Left hindlimb (tissue), 1 donor: ENCODE measurements around the gene CADPS.

ENCODE experiments used
- DNase-seq: peaks from one replicate; pipeline ENCODE4 v3.0.0-alpha.2; 2018

Gene CADPS

GRCh38 chr3:62678841-62679240 lies 196.4 kb downstream of the CADPS start:
- no peak for DNase-seq

DNA sequence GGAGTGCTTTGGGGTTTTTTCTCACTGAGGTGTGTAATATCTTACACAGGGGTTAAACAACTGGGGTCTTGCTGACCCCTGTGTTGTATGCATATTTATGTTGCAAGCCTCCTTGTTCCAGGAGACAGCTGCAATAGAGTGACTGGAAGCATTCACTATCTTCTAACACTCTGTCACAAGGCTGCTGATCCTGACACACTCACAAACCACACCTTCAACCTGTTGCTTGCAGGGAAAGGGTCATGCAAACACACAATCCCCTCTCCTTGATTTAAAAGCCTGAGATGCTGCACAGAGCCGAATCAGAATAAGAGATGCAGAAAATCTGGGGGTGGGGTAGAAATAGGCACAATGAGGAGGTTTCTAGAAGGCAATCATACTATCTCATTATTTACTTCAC lies 197.3 kb downstream of the CADPS start:
- DNase-seq, result no peak

GRCh38 chr3:62676689-62677271 lies 198.4 kb downstream of the CADPS start:
- no peak for DNase-seq

DNA sequence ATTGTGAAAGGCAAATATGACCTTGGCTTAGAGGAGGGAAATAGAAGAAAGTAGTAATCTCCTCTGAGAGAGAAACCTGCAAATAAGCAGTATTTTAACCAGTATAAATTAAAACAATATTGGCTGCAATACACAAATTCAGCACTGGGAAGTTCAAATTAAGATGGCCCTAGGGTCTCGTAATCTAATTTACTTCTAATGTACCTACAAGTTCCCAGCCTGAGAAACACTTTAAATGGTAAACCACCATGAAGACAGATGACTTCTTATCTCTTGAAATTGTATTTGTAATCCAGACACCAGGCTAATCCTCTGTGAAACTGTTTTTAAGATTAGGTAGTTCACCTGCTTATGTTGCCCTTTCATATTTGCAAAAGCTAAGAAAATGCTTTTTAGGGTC lies 199.7 kb downstream of the CADPS start:
- no peak for DNase-seq

GRCh38 chr3:62672988-62673313 lies 202.3 kb downstream of the CADPS start:
- no peak for DNase-seq

DNA sequence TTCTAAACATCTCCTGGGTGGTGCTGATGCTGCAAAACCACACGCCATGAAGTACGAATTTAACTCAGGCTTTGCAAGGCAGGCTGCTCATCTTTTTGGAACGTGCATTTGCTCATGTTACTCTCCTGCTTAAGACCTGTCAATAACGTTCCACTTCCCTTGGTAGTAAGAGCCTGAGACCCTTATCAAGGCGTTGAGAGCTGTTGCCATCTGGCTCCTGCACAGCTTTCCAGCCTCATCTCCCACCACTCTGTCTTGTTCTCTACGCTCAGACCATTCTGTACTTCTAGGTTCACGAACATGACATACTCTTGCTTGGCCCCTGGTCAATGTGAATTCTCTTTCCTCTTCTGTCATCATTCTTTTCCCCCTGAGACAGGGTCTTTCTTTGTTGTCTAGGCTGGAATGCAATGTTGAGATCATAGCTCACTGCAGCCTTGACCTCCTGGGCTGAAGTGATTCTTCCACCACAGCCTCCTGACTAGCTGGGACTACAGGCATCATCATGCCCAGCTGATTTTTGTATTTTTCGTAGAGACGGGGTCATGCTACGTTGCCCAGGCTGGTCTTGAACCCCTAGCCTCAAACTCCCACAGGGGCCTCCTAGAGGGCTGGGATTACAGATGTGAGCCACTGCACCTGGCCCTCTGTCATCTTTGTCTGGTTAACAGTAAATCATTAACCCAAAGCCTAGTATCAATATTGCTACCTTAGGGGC lies 202.8 kb downstream of the CADPS start:
- DNase-seq, result no peak

DNA sequence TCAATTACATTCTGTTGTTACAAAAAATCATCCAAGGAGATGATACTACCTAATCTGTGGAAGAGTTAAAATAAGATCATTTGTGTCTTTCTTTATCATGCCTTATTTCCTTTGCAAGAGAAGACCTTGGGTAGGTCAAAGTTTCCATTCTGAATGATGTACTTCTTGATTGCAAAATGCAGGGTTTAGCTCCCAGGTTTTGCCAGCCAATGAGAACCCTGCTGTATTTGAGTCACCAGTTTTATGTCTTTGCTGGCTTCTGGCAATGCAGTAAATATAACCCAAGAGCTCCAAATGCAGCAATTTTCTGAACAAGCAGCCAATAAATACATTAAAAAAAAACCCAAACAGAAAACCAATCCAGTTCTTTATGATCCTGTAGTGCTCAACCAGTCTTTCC lies 204.9 kb downstream of the CADPS start:
- no peak for DNase-seq

DNA sequence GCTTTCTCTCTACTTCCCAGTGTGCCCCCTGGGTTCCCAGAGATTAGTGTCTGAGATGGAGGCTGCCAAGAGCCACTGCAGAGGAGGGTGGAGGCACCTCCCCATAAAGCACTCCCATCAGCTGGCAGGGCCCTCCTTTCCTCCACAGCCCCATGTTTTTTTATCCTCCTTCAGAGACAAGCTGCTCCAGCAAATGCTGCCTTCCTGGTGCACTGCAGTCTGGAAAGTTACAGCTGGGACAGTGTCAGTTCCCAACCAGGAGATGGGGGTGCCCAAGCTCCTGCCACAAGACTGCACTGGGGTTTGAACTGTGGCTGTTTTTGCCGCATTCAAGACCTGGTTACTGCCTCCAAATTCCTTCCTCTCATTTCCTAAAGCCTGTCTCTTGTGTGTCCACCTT lies 206.1 kb downstream of the CADPS start:
- no peak for DNase-seq

DNA sequence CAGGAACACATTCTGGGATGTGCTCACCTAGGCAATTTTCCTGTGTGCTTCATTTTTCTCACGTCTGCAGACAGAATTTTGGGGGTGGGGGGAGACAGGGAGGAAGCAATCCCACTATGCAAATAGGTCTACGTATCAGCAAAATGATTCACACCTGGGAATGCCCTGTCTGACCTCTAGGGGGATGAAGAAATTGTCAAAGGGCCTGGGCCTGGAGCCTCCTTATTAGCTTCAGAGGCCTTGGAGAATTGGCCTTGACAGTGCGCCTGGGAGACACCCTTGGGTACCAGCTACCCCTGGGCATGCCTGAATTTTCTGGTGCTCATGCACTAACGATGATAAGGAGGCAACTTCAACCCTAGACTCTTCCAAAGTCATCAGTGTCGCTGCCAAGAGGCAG lies 207.5 kb downstream of the CADPS start:
- no peak for DNase-seq

DNA sequence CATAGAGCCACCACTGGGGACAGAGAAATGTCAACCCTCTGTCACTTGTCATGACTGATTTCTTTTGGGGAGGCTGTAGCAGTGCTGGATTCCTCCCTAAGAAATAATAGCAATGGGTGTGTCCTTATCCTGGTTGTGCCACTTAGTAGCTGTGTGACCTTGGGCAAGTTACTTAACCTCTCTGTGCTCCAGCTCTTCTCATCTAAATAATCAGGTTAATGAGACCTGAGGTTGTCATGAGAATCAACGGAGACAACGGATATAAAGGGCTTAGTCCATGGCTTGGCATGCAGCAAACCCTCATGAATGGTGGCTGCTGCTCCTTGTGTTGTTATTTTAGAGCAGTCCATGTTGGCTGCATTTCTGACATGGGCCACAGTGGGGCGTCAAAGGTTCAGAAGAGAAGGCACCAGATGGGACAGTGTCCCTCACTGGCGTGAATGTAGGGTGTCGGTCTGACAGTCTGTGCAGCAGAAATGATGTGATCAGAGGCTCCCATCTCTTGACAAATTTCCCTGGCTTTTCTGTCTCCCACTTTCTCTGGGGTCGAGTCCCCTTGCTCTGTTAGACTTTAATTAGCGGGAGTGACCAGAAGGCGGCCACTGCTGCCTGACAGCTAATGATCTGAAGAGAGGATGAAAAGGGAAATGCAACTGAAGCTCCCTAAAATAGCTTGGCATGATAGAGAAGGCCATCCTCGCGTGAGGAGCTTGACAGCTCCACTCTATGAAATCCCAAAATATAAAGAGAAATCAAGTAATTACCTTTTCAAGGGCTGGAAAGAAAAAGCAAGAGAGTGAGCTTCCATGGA lies 209.4 kb downstream of the CADPS start:
- peak; percentile 55 for DNase-seq

DNA sequence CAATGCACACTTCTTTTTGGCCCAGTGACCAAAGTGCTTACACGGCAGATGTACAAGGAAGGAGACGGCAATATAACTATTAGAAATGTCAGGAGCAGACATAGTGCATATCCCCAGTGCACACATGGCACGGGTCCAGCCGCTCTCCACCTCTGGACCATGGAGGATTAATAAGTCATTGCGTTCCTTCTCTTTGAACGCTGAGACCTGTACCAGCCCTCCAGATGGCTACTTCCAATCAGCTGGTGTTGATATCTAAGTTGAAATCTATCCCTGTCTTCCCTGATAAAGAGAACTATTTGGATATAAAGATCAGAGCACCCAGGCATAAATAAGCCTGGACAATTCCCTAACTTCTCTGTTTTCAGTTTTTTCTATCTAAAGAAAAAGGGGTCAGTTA lies 212.5 kb downstream of the CADPS start:
- no peak for DNase-seq

DNA sequence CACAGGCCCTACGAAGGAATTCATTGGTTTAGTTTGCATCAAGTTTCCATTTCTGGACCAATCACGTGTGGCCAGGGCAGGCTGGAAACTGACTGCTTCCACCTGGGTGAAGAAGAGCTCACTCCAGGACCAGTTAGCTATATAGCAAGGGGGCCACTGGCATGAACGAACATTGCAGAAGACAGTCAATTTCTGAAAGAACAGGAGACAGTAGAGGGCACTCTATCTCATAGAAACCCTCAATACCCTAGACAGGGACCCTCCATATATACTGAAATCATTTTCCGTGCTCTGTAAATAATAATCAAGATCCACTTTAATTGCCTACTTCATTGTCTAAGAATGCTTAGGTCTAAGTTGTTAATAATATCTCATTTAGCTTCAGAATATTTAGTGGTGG lies 215.6 kb downstream of the CADPS start:
- DNase-seq, result no peak

GRCh38 chr3:62655691-62656063 lies 219.5 kb downstream of the CADPS start:
- no peak for DNase-seq

DNA sequence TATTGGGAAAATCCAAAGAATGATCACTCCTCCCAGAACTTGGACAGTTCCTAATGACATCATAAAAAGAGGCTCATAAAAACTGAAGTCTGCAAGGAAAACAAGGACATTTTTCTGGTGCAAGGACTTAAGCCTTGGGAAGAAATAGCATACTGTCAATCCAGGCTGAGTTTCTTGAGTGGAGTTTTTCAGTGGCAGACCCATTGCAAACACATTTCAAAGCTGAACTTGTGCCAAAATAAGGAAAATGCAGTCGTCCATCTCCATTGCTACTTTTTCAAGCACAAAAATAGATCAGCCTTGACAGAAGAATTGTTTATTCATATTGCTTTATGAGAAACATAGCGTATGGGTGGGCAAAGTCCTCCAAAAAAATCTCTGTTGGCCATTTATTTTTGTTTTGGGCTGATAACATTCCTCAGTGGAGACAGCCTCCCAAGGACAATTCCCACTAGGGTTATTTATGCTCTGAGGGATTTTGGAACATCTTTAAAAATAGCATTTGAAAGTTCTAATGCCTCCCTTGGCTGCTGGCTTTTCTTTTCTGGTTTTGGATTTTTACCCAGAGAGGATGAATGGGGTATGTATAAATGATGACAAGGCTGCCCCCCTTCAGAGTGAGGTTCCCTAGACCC lies 220.0 kb downstream of the CADPS start:
- DNase-seq, result no peak

DNA sequence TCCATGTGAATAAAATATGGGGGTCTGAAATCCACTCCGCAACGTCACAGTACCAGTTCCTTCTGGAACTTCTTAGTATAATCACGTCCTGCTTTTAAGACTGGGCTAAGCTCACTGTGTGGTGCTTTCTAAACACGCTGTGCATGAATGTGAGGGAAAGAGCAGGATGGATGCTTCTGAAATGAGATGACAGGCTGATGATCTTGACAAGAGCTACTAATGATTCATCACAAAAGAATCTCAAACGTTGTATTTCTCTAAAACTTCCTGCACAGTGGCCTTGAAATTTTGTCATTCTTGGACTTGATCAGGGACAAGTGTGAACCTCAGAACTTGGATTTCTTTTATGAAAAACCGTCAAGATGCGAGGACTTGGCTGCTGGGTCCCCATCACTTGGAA lies 221.4 kb downstream of the CADPS start:
- no peak for DNase-seq

- DNase-seq, result no peak
Observed at GRCh38 chr3:62647711-62648110, 227.5 kb downstream of the CADPS start.

DNA sequence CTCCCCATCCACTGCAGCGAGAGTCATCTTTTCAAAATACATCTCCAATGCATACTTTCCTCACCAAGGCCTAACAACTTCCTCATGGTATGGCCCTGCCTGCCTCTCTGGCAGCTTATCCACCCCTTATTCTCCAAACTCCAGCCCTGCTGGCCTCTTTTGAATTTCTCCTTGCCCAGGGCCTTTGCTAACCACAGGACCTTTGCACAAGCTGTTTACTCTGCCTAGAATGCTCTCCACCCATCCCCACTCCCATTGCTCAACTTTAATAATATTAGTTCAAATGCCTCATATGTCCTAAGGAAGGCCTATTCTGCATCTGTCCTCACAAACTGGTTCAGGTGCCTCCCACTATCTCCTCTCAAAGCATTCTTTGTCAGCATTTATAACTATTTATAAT lies 230.7 kb downstream of the CADPS start:
- no peak for DNase-seq

- DNase-seq, result no peak
Observed at GRCh38 chr3:62638316-62638715, 236.9 kb downstream of the CADPS start.

GRCh38 chr3:62636235-62636826 lies 238.9 kb downstream of the CADPS start:
- DNase-seq, result no peak

DNA sequence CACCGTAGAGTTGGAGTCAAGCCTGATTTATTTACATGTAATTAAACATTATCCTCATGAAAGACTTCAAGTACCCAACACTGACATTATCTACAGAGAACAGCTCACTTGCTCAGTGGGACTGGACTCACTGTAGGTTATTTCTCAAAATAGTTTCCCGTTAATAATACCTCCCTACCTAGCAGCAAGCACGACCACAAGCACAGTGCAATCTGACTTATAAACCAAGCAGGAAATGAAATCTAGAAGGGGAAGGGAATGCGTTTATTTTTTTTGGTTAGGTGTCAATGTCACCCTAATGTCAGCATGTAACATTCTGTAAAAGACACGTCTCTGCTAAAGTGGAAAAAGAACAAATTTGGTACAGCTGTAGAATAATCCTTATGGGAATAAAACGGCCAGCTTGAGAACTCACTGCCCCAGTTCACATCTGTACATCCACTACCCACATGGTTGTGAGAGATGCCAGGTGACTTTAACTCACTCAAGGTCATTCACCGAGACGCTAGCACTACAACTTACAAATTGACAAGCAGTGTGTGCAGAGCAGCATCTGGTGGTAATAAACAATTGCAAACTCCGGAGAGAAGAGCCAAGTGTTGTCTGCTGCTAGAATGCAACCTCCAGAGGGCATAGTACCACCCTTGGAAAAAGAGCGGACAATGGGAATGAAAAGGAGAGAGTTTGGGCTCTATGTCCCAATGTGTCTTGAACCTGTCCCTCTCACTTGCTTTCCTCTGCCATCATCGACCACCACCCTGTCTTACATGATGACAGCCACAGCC lies 242.5 kb downstream of the CADPS start:
- DNase-seq, result no peak

DNA sequence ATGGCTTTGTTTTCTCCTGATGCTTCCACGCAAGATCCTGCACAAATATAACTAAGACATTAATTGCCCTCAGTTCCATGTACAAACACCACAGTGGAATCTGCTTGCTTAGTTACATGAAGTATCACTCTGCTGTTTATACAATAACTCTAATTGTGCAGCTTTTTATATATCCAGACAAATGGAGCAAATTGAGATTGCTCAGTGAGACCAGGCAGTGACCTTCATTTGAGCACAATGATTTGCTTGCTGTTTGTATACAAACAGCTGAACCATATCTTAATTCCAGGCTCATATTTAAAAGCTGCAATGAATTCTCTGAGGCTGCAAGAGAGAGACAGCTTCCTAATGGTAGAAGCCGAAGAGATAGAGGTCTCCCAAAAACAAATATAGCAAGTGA lies 243.7 kb downstream of the CADPS start:
- no peak for DNase-seq

DNA sequence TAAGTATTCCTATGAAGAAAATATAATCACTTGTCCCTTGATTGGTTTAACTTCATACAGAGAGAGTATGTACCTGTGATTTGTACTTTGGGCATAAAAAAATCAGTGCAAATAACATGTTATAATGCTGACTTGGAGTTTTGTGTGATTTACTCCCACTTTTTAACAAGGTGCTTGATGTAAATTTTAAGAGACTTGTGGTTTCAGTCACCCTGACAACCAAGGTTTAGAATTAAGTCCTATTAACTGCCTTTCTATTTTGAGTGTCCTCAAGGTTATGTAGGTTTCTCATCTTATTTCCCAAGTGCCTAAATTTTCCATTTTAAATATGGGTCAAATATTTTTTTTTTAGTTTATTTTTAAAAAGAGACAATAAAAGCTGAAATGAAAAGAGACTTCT lies 244.6 kb downstream of the CADPS start:
- DNase-seq, result no peak

DNA sequence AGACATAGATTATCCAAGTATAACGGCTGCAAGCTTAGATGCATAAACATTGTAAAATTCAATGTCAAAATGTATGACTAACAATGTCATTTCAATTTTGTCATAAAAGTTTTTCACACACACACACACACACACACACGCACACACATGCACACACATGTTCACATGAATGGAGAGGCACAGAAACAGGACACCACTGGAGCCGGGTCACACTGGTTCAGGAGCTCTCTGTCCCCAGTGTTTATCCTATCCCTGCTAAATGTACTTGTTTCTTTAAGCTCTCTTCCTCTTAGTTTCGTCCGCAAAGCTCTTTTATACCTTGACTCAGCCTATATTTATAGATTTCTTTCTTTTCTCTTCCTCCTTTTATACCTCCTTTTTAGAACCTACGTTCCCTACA lies 249.9 kb downstream of the CADPS start:
- DNase-seq, result no peak
